ENCODE results near the gene OR2L5.

GRCh38 chr1:248000169-248000568, 13.3 kb upstream of the OR2L5 start:
- TF ChIP-seq EZH2 (conservative IDR thresholded peaks at IDR 0.05; ENCODE audit: low read depth, low read length) (no peak), CTCF (CRISPR knock-in tag; IDR thresholded peaks at IDR 0.05) (no peak), ZNF800 (CRISPR knock-in tag; IDR thresholded peaks at IDR 0.05) (no peak), ZFP1 (CRISPR knock-in tag; IDR thresholded peaks at IDR 0.05) (no peak), ZFY (CRISPR knock-in tag; IDR thresholded peaks at IDR 0.05) (no peak)
- TF ChIP-seq, protein P1, sequence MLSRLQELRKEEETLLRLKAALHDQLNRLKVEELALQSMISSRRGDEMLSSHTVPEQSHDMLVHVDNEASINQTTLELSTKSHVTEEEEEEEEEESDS (CRISPR knock-in tag; IDR thresholded peaks at IDR 0.05; ENCODE audit: borderline replicate concordance): no peak
